HepG2 (cell line): ENCODE data around the gene BAG5. TPM values are rescaled to one million over a fixed set of nuclear protein-coding genes. Genes with fewer than 3 reads are reported as not detected.

ENCODE experiments used
- CREB1 ChIP-seq, 2 experiments: fragments of 450-650 bp in 1 of 2; IDR thresholded peaks; 2 replicates each; pipeline ENCODE4 v1.6.1; 2016 to 2017; ENCODE audit warnings: control low read depth in 1 of 2, mild to moderate bottlenecking in 1 of 2, missing compliant biosample characterization in 1 of 2, missing genetic modification characterization in 1 of 2
- DNMT1 ChIP-seq: sonication (generic); formaldehyde crosslinking; IDR thresholded peaks from 2 replicates; pipeline ENCODE4 v1.5.1; 2020; ENCODE audit warnings: mild to moderate bottlenecking, missing genetic modification reagents
- NFYC ChIP-seq: IDR thresholded peaks from 2 replicates; pipeline ENCODE4 v1.6.1; 2016; ENCODE audit warnings: missing genetic modification reagents, missing compliant biosample characterization
- POLR2AphosphoS5 ChIP-seq: IDR thresholded peaks from 2 replicates; pipeline ENCODE4 v1.6.1; 2012; ENCODE audit warnings: low read depth, low read length
- POLR2G ChIP-seq: fragments of 200-400 bp; formaldehyde crosslinking; IDR thresholded peaks from 2 replicates; pipeline ENCODE4 v1.6.1; 2018; ENCODE audit warnings: mild to moderate bottlenecking, low read depth, low read length, moderate library complexity
- RFX3 ChIP-seq: IDR thresholded peaks from 2 replicates; pipeline ENCODE4 v1.6.1; 2016; ENCODE audit warnings: missing biosample characterization, missing genetic modification reagents
- TP53 ChIP-seq: sonication (generic); formaldehyde crosslinking; conservative IDR thresholded peaks from 2 replicates; pipeline ENCODE4 v1.4.0; 2020; ENCODE audit warnings: missing genetic modification reagents
- ZBTB7B ChIP-seq: sonication (generic); formaldehyde crosslinking; IDR thresholded peaks from 2 replicates; pipeline ENCODE4 v1.4.0; 2020; ENCODE audit warnings: missing genetic modification reagents
- ZNF281 ChIP-seq: sonication (generic); formaldehyde crosslinking; IDR thresholded peaks from 2 replicates; pipeline ENCODE4 v1.4.0; 2020; ENCODE audit warnings: missing genetic modification reagents, borderline replicate concordance
- ZNF292 ChIP-seq: sonication (generic); formaldehyde crosslinking; IDR thresholded peaks from 2 replicates; pipeline ENCODE4 v1.8.1; 2022; ENCODE audit warnings: mild to moderate bottlenecking, low read depth, missing genetic modification reagents, borderline replicate concordance
- ZNF430 ChIP-seq: sonication (generic); formaldehyde crosslinking; IDR thresholded peaks from 2 replicates; pipeline ENCODE4 v1.9.0; 2021; ENCODE audit warnings: mild to moderate bottlenecking, missing genetic modification reagents
- ZNF468 ChIP-seq: sonication (generic); formaldehyde crosslinking; IDR thresholded peaks from 2 replicates; pipeline ENCODE4 v1.8.0; 2022; ENCODE audit warnings: mild to moderate bottlenecking, moderate library complexity, missing genetic modification reagents
- ZNF720 ChIP-seq: sonication (generic); formaldehyde crosslinking; IDR thresholded peaks from 2 replicates; pipeline ENCODE4 v1.4.0; 2020; ENCODE audit warnings: missing genetic modification reagents
- polyA plus RNA-seq, 8 experiments: library from polyadenylated mRNA; depleted of rRNA in 3 of 8; stranded (reverse) in 7 of 8; unstranded in 1 of 8; fragments of >200 nt; fragmentation: Illumina TruSeq in 4 of 8; extraction: Trizol in 4 of 8; gene quantifications; 2 replicates each; pipeline versions ENCODE4 v1.2.1 to v1.2.3, GENCODE V29; 2011 to 2016; ENCODE audit warnings: low read depth in 4 of 8, missing spikeins in 1 of 8, mixed read lengths in 1 of 8; ENCODE audit not compliant: insufficient read depth in 1 of 8
- total RNA-seq, 5 experiments: library from RNA; depleted of rRNA; stranded (reverse); fragments of >200 nt; fragmentation: Illumina TruSeq; extraction: Trizol; gene quantifications; 2 replicates each; pipeline ENCODE4 v1.2.3, GENCODE V29; 2016; ENCODE audit warnings: low read depth in 1 of 5
- TF ChIP-seq, protein P1 (sequence below): sonication (generic); formaldehyde crosslinking; IDR thresholded peaks from 2 replicates; pipeline ENCODE4 v1.4.0; 2020; ENCODE audit warnings: missing genetic modification reagents, borderline replicate concordance
- TF ChIP-seq, protein P2 (sequence below): sonication (generic); formaldehyde crosslinking; IDR thresholded peaks from 2 replicates; pipeline ENCODE4 v1.5.0; 2020; ENCODE audit warnings: mild to moderate bottlenecking, missing genetic modification reagents

Gene BAG5
- total and polyA plus RNA-seq, 2 of the 13 experiments (the other 11 are each of a cell fraction or from before 2014, with no cell fraction given) = 3.5 to 21.0 TPM

DNA sequence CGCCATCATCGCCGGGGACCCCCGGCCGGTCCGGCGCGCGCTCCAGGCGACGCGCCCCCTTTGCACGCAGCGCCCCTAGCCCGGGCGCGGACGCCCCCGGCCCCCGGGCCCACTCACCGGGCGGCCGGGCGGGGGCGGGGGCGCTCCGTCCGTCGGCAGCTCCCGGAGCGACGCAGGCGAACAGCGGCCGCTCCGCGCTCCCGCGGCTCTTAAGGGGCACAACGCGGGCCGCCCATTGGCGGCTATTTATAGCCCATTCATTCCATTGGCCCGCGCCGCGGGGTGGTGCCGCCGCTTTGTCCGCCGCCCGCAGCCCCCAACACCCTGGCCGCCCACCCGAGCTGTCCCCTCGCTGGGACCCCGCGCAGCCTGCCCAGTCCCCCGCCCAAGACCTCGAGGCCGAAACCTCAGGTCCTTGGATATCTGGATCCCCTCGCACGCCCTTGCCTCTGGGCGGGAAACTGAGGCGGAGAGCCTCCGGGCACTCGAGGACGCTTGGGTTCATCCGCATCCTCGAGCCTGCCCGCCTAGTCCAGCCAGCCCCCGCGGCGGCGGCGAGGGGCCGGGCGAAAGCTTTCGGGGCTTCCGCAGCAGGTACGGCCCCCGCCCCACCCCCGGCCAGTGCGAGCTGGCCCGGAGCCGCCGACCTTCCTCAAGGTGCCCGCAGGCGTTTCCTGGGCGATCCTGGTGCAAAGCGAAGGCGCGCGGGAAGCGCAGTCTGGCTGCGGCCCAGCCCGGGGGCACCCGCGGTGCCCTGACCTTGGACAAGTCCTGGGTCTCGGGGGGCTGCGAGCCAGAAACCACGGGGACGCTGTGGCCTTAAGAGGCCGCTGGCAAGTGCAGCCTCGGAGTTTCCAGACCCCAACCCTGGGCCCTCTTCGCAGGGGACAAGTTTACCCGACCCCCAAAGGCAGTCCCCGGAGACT is 39.5 kb downstream of the BAG5 start, which contains the start of gene CKB (continued):
- TF ChIP-seq RFX3 (CRISPR knock-in tag) = no peak
- no peak for TF ChIP-seq DNMT1 (CRISPR knock-in tag)
- TF ChIP-seq ZNF281 = no peak
- TF ChIP-seq TP53 (CRISPR knock-in tag) = no peak
- TF ChIP-seq ZNF430 = no peak
- TF ChIP-seq, protein P1, sequence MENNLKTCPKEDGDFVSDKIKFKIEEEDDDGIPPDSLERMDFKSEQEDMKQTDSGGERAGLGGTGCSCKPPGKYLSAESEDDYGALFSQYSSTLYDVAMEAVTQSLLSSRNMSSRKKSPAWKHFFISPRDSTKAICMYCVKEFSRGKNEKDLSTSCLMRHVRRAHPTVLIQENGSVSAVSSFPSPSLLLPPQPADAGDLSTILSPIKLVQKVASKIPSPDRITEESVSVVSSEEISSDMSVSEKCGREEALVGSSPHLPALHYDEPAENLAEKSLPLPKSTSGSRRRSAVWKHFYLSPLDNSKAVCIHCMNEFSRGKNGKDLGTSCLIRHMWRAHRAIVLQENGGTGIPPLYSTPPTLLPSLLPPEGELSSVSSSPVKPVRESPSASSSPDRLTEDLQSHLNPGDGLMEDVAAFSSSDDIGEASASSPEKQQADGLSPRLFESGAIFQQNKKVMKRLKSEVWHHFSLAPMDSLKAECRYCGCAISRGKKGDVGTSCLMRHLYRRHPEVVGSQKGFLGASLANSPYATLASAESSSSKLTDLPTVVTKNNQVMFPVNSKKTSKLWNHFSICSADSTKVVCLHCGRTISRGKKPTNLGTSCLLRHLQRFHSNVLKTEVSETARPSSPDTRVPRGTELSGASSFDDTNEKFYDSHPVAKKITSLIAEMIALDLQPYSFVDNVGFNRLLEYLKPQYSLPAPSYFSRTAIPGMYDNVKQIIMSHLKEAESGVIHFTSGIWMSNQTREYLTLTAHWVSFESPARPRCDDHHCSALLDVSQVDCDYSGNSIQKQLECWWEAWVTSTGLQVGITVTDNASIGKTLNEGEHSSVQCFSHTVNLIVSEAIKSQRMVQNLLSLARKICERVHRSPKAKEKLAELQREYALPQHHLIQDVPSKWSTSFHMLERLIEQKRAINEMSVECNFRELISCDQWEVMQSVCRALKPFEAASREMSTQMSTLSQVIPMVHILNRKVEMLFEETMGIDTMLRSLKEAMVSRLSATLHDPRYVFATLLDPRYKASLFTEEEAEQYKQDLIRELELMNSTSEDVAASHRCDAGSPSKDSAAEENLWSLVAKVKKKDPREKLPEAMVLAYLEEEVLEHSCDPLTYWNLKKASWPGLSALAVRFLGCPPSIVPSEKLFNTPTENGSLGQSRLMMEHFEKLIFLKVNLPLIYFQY (CRISPR knock-in tag) = no peak
- TF ChIP-seq, protein P2, sequence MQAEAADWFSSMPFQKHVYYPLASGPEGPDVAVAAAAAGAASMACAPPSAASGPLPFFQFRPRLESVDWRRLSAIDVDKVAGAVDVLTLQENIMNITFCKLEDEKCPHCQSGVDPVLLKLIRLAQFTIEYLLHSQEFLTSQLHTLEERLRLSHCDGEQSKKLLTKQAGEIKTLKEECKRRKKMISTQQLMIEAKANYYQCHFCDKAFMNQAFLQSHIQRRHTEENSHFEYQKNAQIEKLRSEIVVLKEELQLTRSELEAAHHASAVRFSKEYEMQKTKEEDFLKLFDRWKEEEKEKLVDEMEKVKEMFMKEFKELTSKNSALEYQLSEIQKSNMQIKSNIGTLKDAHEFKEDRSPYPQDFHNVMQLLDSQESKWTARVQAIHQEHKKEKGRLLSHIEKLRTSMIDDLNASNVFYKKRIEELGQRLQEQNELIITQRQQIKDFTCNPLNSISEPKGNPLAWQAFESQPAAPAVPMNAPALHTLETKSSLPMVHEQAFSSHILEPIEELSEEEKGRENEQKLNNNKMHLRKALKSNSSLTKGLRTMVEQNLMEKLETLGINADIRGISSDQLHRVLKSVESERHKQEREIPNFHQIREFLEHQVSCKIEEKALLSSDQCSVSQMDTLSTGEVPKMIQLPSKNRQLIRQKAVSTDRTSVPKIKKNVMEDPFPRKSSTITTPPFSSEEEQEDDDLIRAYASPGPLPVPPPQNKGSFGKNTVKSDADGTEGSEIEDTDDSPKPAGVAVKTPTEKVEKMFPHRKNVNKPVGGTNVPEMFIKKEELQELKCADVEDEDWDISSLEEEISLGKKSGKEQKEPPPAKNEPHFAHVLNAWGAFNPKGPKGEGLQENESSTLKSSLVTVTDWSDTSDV (CRISPR knock-in tag) = 0 out of 2 replicates have a peak, but pooled peaks have one; percentile 43
- TF ChIP-seq CREB1 (IDR thresholded peaks at IDR 0.05) = no peak
- no peak for TF ChIP-seq CREB1 (CRISPR knock-in tag; IDR thresholded peaks at IDR 0.05)
- TF ChIP-seq ZNF468 = no peak
- TF ChIP-seq NFYC (CRISPR knock-in tag) = peak; percentile 68
- TF ChIP-seq POLR2G = peak; percentile 85
- no peak for TF ChIP-seq ZNF720 (CRISPR knock-in tag)
- TF ChIP-seq POLR2AphosphoS5 = peak; percentile 68
- TF ChIP-seq ZBTB7B (CRISPR knock-in tag) = peak; percentile 87
- TF ChIP-seq ZNF292 = no peak
